H9 (cell line): ENCODE data around the gene NEGR1. TPM values are rescaled to one million over a fixed set of nuclear protein-coding genes. Genes with fewer than 3 reads are reported as not detected.

Experiments used
- DNase-seq: peaks from one replicate; pipeline ENCODE4 v3.0.0-alpha.2; 2017
- H2AFZ ChIP-seq: one replicate; pipeline ENCODE4 v1.6.1; 2013; ENCODE audit warnings: mild to moderate bottlenecking, low read length, control low read depth, moderate library complexity
- H2AK5ac ChIP-seq: 2 replicates; pipeline ENCODE4 v1.6.1; 2013; ENCODE audit warnings: low read length, control low read depth, mixed read lengths; ENCODE audit not compliant: insufficient read length
- H2BK120ac ChIP-seq: one replicate; pipeline ENCODE4 v1.6.1; 2013; ENCODE audit warnings: low read depth, mild to moderate bottlenecking, low read length, control low read depth, inconsistent platforms; ENCODE audit not compliant: poor library complexity, severe bottlenecking
- H2BK12ac ChIP-seq: 2 replicates; pipeline ENCODE4 v1.6.1; 2013; ENCODE audit warnings: low read length, control low read depth, mixed read lengths, low read depth; ENCODE audit not compliant: insufficient read length
- H2BK15ac ChIP-seq: 2 replicates; pipeline ENCODE4 v1.6.1; 2013; ENCODE audit warnings: low read depth, low read length, control low read depth
- H2BK20ac ChIP-seq: one replicate; pipeline ENCODE4 v1.6.1; 2013; ENCODE audit warnings: low read depth, mild to moderate bottlenecking, low read length, control low read depth, inconsistent platforms; ENCODE audit not compliant: poor library complexity, severe bottlenecking
- H2BK5ac ChIP-seq: 2 replicates; pipeline ENCODE4 v1.6.1; 2013; ENCODE audit warnings: low read length, control low read depth, mixed read lengths; ENCODE audit not compliant: insufficient read length
- H3K14ac ChIP-seq: 2 replicates; pipeline ENCODE4 v1.6.1; 2013; ENCODE audit warnings: low read length, control low read depth; ENCODE audit not compliant: insufficient read depth
- H3K18ac ChIP-seq: 2 replicates; pipeline ENCODE4 v1.6.1; 2013; ENCODE audit warnings: low read depth, mild to moderate bottlenecking, mixed read lengths, low read length, control low read depth; ENCODE audit not compliant: insufficient read length
- H3K23ac ChIP-seq: 2 replicates; pipeline ENCODE4 v1.6.1; 2013; ENCODE audit warnings: low read length, control low read depth, mixed read lengths, low read depth; ENCODE audit not compliant: insufficient read length
- H3K23me2 ChIP-seq: 2 replicates; pipeline ENCODE4 v1.6.1; 2013; ENCODE audit warnings: low read depth, mild to moderate bottlenecking, mixed read lengths, low read length, control low read depth; ENCODE audit not compliant: insufficient read length, poor library complexity, severe bottlenecking
- H3K27ac ChIP-seq: 2 replicates; pipeline ENCODE4 v1.5.1; 2013; ENCODE audit warnings: low read length, control low read depth, mixed read lengths, low read depth; ENCODE audit not compliant: insufficient read length
- H3K27me3 ChIP-seq: 2 replicates; pipeline ENCODE4 v1.6.1; 2013; ENCODE audit warnings: low read length, control low read depth, inconsistent platforms; ENCODE audit not compliant: insufficient read depth
- H3K4ac ChIP-seq: 2 replicates; pipeline ENCODE4 v1.6.1; 2013; ENCODE audit warnings: low read depth, mild to moderate bottlenecking, control low read depth, inconsistent platforms, low read length, moderate library complexity
- H3K4me1 ChIP-seq: 2 replicates; pipeline ENCODE4 v1.6.1; 2013; ENCODE audit warnings: low read length, control low read depth, inconsistent platforms; ENCODE audit not compliant: insufficient read depth
- H3K4me2 ChIP-seq: 2 replicates; pipeline ENCODE4 v1.6.1; 2013; ENCODE audit warnings: low read length, control low read depth, mixed read lengths; ENCODE audit not compliant: insufficient read length, insufficient read depth
- H3K56ac ChIP-seq: 2 replicates; pipeline ENCODE4 v1.6.1; 2013; ENCODE audit warnings: low read depth, mild to moderate bottlenecking, mixed read lengths, low read length, control low read depth; ENCODE audit not compliant: insufficient read length
- H3K79me1 ChIP-seq: 2 replicates; pipeline ENCODE4 v1.6.1; 2013; ENCODE audit warnings: low read depth, mild to moderate bottlenecking, moderate library complexity, low read length, control low read depth, inconsistent platforms; ENCODE audit not compliant: insufficient read depth, poor library complexity, severe bottlenecking
- H3K79me2 ChIP-seq: 2 replicates; pipeline ENCODE4 v1.6.1; 2013; ENCODE audit warnings: low read length, control low read depth, inconsistent platforms; ENCODE audit not compliant: insufficient read depth
- H3K9ac ChIP-seq: 2 replicates; pipeline ENCODE4 v1.6.1; 2013; ENCODE audit warnings: low read length, control low read depth, mixed read lengths; ENCODE audit not compliant: insufficient read length; ENCODE audit errors: extremely low read depth
- H3K9me3 ChIP-seq: one replicate; pipeline ENCODE4 v1.6.1; 2013; ENCODE audit warnings: low read depth, low read length, inconsistent platforms; ENCODE audit not compliant: control insufficient read depth
- H3T11ph ChIP-seq: one replicate; pipeline ENCODE4 v1.6.1; 2013; ENCODE audit warnings: mild to moderate bottlenecking, low read length, control low read depth, inconsistent platforms
- H4K20me1 ChIP-seq: one replicate; pipeline ENCODE4 v1.6.1; 2013; ENCODE audit not compliant: control insufficient read depth, insufficient read length, insufficient read depth
- H4K5ac ChIP-seq: 2 replicates; pipeline ENCODE4 v1.6.1; 2013; ENCODE audit warnings: low read depth, mild to moderate bottlenecking, mixed read lengths, low read length, control low read depth; ENCODE audit not compliant: insufficient read length
- H4K8ac ChIP-seq: replicated peaks from 2 replicates; pipeline ENCODE4 v1.6.1; 2013; ENCODE audit warnings: low read length, control low read depth, mixed read lengths, low read depth; ENCODE audit not compliant: insufficient read length
- H4K91ac ChIP-seq: 2 replicates; pipeline ENCODE4 v1.6.1; 2013; ENCODE audit warnings: low read depth, mild to moderate bottlenecking, moderate library complexity, mixed read lengths, low read length, control low read depth; ENCODE audit not compliant: insufficient read length
- H3K27ac Mint-ChIP-seq, 3 experiments: 2 replicates in 2 of 3; 3 replicates in 1 of 3; pipeline ENCODE4 v1.8.0; 2020 to 2021; ENCODE audit warnings: mixed read lengths in 3 of 3, mild to moderate bottlenecking in 1 of 3, moderate library complexity in 1 of 3
- H3K27me3 Mint-ChIP-seq: 2 replicates; pipeline ENCODE4 v1.8.0; 2021; ENCODE audit warnings: low read depth, mild to moderate bottlenecking, moderate library complexity, mixed read lengths
- H3K36me3 Mint-ChIP-seq, 3 experiments: 2 replicates in 2 of 3; 3 replicates in 1 of 3; pipeline ENCODE4 v1.8.0; 2020 to 2021; ENCODE audit warnings: low read depth in 3 of 3, mixed read lengths in 3 of 3; ENCODE audit not compliant: insufficient read depth in 1 of 3
- H3K4me1 Mint-ChIP-seq, 2 experiments: 2 replicates each; pipeline ENCODE4 v1.8.0; 2020; ENCODE audit warnings: mixed read lengths in 2 of 2
- H3K4me3 Mint-ChIP-seq, 2 experiments: 2 replicates in 1 of 2; 3 replicates in 1 of 2; pipeline ENCODE4 v1.8.0; 2020 to 2021; ENCODE audit warnings: mild to moderate bottlenecking in 2 of 2, mixed read lengths in 2 of 2, moderate library complexity in 1 of 2
- H3K9me3 Mint-ChIP-seq, 2 experiments: 2 replicates in 1 of 2; 3 replicates in 1 of 2; pipeline ENCODE4 v1.8.0; 2020; ENCODE audit warnings: mild to moderate bottlenecking in 2 of 2, mixed read lengths in 2 of 2, moderate library complexity in 1 of 2
- CTCF ChIP-seq: fragments of 200-600 bp; sonication (generic); conservative IDR thresholded peaks from 3 replicates; pipeline ENCODE4 v1.8.0; 2021; ENCODE audit warnings: antibody characterized with exemption, mild to moderate bottlenecking
- total RNA-seq: library from RNA; stranded (reverse); gene quantifications from 2 replicates; pipeline ENCODE4 v1.2.1, GENCODE V29; 2021

Gene NEGR1
- total RNA-seq, 1 experiment from 2014 or later, result 0.13 TPM

DNA sequence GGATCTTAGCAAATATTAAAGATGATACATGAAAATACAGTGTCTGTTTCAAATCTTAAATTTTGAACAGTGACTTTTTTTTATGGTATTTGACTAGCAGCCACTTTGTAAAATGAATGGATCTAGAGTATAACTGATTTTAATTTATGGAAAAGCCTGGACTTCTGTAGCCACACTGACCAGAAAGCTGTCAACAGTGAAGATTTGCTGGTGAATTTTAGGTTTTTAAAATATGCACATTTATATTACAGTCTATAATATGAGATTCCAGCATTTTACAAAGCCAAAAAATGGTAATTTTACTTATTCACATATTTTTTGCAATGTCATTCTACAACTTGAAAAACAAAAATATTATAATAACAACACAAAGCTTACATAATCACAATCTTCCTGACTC lies 131.8 kb downstream of the NEGR1 start:
- no peak overlapping the region for H2BK5ac ChIP-seq
- H4K91ac ChIP-seq, result no peak overlapping the region
- no peak overlapping the region for H3K4me3 Mint-ChIP-seq
- no peak overlapping the region for H4K8ac ChIP-seq
- H2BK12ac ChIP-seq, result no peak overlapping the region
- no peak overlapping the region for H3K9ac ChIP-seq
- no peaks in the 10 kb centered on the region for H3K4me1 ChIP-seq
- H2AFZ ChIP-seq, result no peak overlapping the region
- TF ChIP-seq CTCF, result no peak
- H3K79me1 ChIP-seq, result no peaks in the 10 kb centered on the region
- no peak overlapping the region for H2BK120ac ChIP-seq
- no peak overlapping the region for H3K4me2 ChIP-seq
- H3K27me3 ChIP-seq, result no peaks in the 10 kb centered on the region
- no peaks in the 10 kb centered on the region for H3K9me3 Mint-ChIP-seq
- H3K56ac ChIP-seq, result no peak overlapping the region
- H2AK5ac ChIP-seq, result no peak overlapping the region
- no peak for DNase-seq
- H3K14ac ChIP-seq, result no peak overlapping the region
- no peak overlapping the region for H4K5ac ChIP-seq
- H3K27me3 Mint-ChIP-seq, result no peaks in the 10 kb centered on the region
- no peaks in the 10 kb centered on the region for H3K9me3 ChIP-seq
- H3K18ac ChIP-seq, result no peak overlapping the region
- H3K27ac ChIP-seq, result no peak overlapping the region
- no peaks in the 10 kb centered on the region for H3K79me2 ChIP-seq
- H3K23ac ChIP-seq, result no peak overlapping the region
- H3K36me3 Mint-ChIP-seq, result no peaks in the 10 kb centered on the region
- no peak overlapping the region for H2BK20ac ChIP-seq
- H3K23me2 ChIP-seq, result no peaks in the 10 kb centered on the region
- H3K4me1 Mint-ChIP-seq, result no peaks in the 10 kb centered on the region
- H3K27ac Mint-ChIP-seq, result no peak overlapping the region
- H3K4ac ChIP-seq, result no peak overlapping the region
- H2BK15ac ChIP-seq, result no peak overlapping the region
- no peak overlapping the region for H3T11ph ChIP-seq
- no peaks in the 10 kb centered on the region for H4K20me1 ChIP-seq
